ENCODE measurements around the gene BCAS3. TPM values are rescaled to one million over a fixed set of nuclear protein-coding genes. Genes with fewer than 3 reads are reported as not detected.

Gene BCAS3
- total RNA-seq, 1 experiment from 2014 or later: 8.0 TPM

DNA sequence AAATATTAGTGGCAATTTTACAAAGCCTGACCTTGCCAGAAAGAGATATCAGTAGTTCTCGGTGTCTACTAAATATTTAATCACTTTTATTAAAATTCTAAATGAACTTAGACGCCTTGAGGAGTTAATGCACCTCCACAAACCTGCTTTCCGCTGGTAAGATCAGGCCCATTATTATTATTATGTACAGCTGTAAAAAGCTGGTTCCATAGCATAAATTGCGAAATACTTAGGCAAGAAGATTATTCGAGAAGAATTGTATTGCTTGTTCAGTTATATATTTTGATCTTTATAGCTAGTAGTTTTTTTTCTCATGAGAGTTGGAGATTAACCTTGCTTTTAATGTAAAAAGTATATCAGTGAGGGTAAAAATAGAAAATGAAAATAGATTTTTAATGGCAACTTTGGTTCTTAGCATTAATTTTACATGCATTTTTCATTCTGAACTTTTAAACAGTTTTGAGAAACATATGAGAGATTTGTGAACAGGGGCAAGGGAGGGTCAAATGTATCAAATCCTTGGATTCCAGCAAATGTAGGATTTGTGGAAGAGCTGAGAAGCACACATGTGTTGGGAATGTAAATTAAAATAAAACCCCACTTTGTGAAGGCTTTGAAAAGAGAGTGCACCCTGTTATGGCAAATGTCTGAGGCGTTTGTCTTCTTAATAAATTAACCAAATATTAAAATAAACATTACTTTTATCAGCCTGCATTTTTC is 471.6 kb downstream of the BCAS3 start:
- no peak for DNase-seq (ENCODE audit: low read depth)

DNA sequence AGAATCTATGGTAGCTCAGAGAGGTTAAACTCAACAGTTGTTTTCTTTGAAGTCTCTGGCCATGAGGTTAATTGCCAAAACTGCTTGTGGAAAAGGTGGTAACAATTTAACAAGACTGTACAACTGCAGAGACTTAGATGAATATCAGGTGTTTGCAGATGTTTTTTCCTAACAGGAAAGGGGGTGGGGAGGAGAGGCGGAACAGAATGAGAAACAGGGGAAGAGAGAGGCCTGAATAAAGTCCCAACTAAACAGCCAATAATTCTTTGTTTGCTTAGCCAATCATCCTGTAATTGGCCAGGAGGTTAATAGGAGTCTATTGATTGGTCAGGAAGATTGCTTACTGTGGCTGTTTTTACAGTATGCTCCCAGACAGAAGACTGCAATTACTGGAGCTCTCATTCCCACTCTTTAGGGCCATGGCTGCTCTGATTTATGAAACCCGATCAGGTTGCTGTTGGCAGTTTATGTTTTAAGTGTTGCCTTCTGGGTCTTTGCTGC is 472.3 kb downstream of the BCAS3 start:
- no peak for DNase-seq (ENCODE audit: low read depth)

DNA sequence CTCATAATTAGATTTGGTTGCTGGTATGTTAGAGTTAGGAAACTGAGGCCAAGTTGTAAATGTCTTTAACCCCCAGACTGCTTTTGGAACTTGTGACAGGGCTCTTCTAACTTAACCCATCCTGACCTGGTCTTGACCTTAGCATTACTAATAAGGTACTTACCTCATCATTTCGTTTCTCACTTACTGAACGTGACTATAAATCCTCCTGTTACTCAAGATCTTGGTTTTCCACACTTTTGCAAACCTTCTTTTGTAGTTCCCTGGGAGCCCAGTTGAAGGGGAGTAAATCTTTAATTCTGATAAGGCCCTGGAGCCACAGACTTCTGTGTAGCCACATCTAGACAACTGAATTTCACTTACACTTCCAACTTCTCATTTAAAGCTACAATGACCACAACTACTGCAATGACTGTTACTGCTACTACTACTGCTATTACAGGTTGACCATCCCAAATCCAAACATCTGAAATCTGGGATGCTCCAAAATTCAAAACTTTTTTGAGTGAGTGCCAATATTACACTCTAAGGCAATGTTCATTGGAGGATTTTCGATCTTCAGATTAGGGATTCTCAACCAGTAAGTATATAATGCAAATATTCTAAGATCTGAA is 473.1 kb downstream of the BCAS3 start:
- DNase-seq (ENCODE audit: low read depth): no peak

DNA sequence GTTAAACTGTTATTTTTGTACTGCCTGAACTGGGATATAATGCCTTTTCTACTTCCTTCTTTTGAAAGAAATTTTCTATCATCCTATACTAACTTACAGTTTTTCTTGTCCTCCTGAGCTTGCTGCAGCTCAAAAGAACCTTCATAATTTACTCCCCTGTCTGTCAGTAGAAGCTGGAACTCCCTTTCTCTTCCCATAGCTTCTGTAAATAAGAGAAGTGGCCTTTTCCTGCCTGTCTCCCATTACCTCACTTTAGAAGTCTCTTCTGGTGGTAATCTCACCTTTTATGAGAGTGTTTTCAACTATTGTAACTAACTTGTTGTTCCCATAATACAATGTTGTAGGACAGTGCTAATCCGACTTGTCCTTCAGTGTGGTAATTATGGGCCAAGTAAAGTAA is 475.2 kb downstream of the BCAS3 start:
- no peak for DNase-seq (ENCODE audit: low read depth)

DNA sequence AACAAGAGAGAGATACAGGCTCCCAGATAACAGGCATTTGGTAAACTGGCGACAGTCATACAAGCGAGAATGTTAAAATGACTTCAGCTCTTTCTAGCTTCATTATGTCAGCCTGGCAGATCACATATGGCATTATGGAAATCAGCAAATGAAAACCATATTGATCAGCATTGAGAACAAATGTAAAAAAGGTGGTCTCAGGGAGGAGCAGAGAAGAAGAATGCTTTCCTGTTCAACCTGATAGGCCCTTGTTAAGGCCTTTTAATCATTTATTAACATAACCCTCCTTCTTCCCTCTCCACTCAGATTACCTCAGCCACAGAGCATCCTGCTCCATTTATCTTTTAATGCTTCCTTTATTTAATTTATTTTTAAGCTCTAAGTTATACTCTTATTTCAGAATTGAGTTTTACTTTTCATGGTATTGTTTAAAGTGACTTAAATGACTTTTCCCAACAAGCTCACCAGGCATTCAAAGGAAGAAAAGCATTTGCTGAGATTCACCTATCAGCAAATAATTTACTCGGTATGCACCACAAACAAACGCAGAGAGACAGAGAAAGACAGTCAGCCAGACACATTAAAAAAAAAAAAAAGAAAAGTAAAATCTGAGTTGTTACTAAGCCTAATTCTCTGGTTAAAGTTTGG is 478.1 kb downstream of the BCAS3 start:
- no peak for DNase-seq (ENCODE audit: low read depth)

DNA sequence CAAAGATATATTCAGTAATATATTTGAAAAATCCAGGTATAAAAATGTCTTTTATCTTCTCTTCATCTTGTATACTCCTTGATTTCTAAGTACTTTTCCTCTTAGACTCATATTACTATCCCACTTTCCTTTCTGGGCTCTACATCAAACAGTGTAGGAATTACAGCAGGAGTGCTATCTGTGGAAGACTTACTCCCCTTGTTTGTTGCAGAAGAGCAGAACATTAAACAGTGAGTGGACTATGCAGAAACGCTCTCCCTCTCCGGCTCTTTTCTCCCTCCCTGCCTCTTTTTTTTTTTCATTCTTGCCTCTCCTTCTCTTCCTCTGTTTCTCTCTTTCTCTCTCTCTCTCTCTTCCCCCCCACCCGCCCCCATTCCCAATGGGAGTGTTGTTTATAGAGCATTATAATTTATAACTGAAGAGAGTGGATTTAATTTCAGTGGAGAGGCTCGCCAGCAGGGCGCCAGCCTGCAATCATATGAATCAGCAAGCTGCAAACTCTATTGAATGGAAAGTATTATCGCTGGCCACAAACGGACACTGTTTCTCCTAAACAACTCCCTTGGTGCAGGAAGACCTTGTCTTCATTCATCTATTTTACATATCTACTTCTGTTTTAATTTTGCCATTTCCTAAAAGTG is 479.7 kb downstream of the BCAS3 start:
- DNase-seq (ENCODE audit: low read depth): peak; percentile 40

DNA sequence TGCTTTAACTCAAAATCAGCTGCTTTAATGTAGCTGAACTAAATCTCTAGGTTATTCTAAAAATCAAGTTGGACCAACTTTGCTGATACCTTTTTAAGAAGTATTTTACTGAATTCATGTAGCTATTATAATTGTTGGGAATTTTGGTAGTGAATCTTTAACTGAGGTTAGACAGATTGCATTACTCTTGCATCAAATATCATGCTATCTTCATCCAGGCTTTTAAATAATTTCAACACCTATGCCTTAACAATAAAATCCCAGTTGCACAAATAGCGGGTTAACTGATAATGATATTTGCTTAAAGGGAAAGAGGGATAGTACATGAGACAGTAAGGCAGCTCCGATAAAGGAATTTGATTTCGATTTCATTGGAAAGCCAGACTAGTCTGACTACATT is 480.7 kb downstream of the BCAS3 start:
- no peak for DNase-seq (ENCODE audit: low read depth)

DNA sequence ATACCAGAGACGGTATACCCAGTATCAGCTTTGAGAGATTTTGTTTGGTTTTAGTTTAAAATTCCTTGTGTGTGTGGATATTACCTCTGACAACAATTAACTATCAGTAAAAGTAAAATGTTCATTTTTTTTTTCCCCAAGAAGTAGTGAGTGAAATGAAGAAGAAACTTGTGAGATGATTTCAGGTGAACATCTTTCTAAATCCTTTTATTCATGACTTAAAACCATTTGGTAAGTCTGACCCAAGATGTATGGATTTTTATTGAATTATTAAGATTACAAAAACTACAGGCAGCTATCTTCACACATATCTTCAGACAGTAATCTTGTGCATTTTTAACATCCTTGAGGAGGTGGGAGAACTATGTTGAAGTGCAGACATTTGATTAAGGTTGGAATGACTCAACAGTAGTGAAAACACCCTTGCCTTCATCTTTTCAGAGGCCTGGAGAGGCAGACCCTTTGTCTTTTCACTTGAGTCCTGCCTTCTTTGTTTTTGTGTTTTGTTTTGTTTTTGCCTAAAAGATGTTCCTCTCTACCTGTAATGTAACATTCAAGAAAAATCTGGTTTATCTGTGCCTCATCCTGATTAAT is 481.7 kb downstream of the BCAS3 start:
- no peak for DNase-seq (ENCODE audit: low read depth)

DNA sequence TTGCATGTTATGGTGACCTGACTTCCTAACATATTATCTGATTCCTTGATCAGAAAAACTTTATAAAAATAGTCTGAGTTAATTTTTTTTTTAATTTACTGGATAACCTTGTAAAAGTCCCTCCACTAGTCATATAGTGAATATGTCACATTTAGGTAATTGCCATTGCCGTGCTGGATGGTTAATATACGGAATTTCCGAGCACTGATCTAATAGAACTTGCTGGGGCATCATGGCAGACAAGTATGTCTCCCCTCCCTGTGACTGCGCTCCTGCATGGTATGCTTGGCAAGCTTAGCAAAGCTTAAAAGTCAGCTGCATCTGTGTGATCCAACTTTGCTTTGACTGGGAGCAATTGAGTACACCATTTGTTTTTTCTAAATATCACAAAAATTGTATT is 482.6 kb downstream of the BCAS3 start:
- no peak for DNase-seq (ENCODE audit: low read depth)

DNA sequence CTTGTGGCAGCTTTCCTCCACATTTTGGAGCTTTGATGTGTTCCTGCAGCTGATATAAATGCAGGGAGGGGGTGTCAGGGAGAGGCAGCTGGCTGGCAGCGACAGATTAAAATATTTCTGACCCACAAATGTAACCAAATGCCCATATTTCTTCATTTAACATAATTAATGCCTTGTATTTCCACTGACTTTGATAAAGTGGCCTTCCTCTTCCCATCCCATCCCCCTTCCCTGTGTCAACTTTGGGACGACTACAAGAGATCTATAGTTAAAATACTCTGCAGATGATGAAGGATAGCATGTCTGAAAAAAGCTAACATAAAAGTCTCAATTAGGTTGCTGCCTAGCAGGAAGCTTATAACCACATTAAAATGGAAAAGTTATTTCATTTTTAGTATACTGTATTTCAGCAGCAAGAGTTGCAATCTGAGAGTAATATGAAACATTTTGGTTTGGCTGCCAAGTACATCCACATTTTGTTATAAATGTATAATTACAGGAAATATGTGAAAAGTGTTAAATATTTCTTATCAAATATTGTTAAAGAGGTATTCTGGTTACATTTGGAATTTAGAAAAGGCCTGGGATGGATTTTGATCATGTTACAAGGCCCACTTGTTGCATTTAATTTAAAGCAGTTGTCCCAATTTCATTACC is 483.3 kb downstream of the BCAS3 start:
- DNase-seq (ENCODE audit: low read depth): no peak

DNA sequence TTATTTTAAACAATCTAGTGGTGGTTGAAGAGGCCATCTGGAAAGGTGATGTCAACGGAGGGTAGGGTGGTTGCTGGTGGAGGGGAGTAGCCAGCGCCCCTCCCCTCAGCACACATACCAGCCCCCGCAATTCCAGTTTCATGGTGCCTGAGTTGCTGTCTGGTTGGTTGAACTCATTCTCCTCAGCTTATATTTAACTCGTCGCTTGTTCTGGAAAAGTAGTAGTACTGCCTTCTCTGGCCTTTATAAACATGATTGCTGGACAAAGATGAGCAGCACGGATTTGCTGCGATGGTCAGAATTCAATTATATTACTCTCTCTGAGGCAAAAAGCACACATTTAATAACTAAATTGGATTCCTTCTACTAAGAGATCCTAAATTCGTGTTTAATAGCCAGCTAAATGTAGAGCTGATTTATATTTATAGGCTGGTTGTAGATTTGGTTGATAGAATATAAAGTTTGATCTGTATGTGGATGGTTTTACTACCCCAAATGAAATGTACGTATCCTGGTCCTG is 484.0 kb downstream of the BCAS3 start:
- no peak for DNase-seq (ENCODE audit: low read depth)

DNA sequence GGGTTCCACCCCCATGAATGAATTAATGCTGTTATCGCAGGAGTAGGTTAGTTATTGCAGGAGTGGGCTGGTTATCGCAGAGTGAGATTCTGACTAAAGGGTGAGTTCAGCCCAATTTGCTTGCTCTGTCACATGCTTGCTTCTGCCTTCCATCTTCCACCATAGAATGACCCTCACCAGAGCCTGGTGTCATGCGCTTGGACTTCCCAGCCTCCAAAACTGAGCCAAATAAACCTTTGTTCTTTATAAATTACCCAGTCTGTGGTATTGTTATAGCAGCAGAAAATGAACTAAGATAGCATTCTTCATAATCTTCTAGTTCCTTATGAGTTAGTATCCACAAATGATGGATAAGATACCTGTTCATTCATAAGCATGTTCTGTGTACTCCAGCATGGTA is 486.9 kb downstream of the BCAS3 start:
- DNase-seq (ENCODE audit: low read depth): no peak

DNA sequence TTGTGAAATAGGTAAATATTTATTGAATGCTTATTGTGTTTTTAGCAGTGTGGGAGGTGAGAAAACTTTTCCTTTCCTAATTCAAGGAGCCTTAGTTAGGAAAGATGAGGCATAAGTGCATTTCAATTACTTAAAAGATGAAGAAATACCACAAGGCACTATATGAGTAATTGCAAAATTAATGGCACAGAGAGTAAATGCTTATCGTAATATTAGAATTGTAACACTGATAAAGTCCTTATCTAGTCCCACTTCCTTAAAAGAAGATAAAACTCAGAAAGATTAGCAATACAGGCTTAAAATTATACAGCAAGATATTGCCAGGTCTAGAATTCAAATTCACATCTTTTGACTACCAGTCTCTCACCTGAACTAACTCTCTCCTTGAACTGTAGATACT is 489.4 kb downstream of the BCAS3 start:
- DNase-seq (ENCODE audit: low read depth): no peak

DNA sequence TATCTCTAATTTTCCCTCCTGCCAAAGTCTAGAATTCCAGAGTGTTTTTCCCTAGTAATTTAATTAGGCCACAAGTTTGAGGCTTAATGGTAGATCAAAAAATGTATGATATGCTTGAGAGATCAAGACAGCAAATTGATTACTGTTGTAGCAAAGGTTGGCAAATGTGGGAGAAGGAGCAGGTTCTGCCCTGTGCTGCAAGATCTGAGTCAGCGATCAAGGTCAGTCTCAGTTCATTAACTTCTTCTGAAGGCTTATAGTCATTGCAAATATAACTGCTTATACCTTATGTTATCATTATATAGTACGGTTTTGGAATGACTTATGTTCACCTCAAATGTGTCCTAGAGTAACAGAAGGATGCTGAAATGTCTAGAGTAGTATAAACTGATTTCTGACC is 490.9 kb downstream of the BCAS3 start:
- DNase-seq (ENCODE audit: low read depth): no peak

DNA sequence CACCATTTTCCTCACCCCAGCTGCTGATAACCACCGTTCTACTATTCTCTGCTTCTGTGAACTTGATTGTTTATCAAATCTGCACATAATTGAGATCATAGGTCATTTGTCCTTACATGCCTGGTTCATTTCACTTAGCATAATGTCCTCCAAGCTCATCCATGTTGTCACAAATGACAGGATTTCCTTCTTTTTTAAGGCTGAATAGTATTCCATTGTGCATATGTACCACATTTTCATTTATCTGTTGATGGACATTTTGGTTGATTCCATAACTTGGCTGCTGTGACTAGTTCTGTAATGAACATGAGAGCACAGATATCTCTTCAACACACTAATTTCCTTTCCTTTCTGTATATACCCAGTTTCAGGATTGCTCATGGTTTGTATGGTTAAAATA is 496.7 kb downstream of the BCAS3 start:
- DNase-seq (ENCODE audit: low read depth): no peak

DNA sequence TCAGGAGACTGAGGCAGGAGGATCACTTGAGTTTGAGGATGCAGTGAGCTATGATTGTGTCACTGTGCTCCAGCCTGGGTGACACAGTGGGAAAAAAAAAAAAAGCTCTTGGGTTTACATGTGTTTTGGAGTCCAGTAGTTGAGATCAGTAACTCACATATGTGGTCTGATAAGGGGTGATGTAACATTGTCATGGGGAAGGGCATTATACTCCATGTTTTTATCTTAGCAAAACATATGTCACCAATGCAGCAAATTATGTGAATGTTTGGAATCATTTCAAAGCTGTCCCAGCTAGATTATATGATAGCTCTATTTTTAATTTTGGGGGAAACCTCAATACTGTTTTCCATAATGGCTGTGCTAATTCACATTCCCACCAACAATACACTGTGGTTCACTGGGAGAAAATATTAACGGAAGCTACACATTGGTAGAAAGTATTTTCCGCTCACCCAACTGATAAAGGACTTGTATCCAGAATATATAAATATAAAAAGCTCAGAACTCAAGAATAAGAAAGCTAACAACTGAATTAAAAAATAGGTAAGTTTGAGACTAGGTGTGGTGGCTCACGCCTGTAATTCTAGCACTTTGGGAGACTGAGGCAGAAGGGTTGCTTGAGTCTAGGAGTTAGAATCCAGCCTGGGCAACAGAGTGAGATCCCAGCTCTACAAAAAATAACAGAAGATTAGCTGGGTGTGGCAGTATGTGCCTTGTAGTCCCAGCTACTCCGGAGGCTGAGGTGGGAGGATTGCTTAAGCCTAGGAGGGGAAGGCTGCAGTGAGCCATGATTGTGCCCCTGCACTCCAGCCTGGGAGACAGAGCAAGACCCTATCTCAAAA is 497.9 kb downstream of the BCAS3 start:
- DNase-seq (ENCODE audit: low read depth): no peak

DNA sequence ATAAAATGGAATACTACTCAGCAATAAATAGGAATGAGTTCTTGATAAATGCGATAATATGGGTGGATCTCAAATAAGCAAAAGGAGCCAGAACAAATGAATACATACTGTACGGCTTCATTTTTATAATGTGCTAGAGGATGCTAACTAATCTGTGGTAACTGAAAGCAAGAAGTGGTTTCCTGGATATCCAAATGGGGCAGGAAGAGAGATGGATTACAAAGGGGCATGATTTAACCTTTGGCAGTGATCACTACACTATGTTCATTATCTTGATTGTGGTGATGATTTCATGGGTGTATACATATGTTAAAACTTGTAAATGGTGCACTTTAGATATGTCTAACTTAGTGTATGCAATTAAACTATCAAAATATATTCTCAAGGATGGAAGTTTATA is 499.7 kb downstream of the BCAS3 start:
- DNase-seq (ENCODE audit: low read depth): no peak

DNA sequence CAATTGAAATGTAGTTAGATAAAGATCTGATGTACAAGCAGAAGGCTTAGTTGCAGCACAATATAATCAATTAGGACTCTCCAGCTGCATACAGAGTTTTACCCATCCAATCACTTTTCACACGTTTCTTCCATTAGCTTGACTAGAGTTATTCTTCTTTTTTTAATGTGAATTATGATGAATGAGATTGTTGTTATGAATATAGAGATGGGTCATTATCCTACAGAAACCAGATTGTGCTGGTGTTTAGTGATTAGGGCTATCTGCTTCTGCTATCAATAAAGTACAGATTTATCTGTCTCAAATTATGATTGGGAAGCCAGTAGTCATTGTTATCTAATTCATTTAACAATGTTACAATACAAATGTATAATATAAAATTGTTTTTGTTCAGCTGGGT is 500.6 kb downstream of the BCAS3 start:
- DNase-seq (ENCODE audit: low read depth): no peak

DNA sequence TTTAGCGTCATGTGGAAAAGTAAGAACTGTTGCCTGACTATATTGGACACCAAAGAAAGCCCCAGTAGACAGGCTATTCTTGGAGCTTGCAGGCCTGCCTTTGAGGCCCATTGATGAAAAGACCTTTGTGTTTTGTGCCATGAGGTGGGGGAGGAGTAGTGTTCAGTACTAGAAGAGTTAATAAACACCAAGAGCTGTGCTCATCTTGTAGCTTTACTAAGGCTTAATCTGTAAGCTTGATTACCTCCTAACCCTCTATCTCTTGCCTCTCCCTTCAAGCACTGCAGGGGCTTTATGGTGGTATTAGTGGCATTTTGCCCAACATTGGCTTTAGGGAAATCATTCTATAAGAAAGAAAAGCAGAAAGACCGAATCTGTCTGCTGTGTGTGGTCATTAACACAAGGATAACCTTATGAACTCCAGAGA is 501.7 kb downstream of the BCAS3 start:
- DNase-seq (ENCODE audit: low read depth): no peak

DNA sequence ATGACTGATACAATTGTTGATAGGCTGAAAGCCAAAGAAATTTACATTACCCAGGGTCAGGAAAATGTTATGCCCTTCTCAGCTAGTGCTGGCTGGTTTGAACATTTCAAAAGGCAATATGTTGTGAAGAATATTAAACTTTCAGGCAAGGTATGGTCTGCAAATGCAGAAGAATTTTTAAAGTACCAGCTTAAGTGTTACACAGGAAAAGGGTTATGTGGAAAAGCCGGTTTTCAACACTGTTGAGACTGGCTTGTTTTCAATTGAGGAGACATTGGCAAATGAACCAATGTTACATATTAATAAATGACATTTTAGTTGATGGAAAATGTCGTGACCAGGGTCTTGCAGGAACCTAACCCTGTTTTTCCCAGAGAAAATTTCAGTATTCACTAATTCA is 506.1 kb downstream of the BCAS3 start:
- no peak for DNase-seq (ENCODE audit: low read depth)

All from HT1080 (cell line).